Endothelial cell of umbilical vein (primary cell): ENCODE data around the gene RNF144B. TPM values are rescaled to one million over a fixed set of nuclear protein-coding genes. Genes with fewer than 3 reads are reported as not detected.

Source experiments
- BruUV-seq: library from RNA; stranded (reverse); fragments of 400-500 nt; replicated peaks from 2 replicates; lab custom pipeline; 2021; lab: Mats Ljungman, UMichigan
- CTCF ChIA-PET: fragments of 300-600, 350-600 bp; sonication (Branson Sonifier 250); formaldehyde crosslinking; loops from one replicate; lab custom pipeline; 2021; ENCODE audit warnings: antibody characterized with exemption, inconsistent platforms; lab: Charles Lee
- POLR2A ChIA-PET: fragments of 300-600, 350-600 bp; sonication (Branson Sonifier 250); formaldehyde crosslinking; loops from one replicate; lab custom pipeline; 2021; ENCODE audit warnings: antibody characterized with exemption, inconsistent platforms; lab: Charles Lee
- DNase-seq: peaks from one replicate; pipeline ENCODE4 v3.0.0-alpha.2; 2011; ENCODE audit warnings: low read depth, low spot score
- FAIRE-seq: peaks from 2 replicates; lab custom pipeline; 2011; peaks lifted over from hg19 to GRCh38; lab: Jason Lieb, UNC
- H2AFZ ChIP-seq: 2 replicates; pipeline ENCODE4 v1.6.0; 2012; ENCODE audit warnings: low read depth, low read length, control low read depth, inconsistent platforms
- H3K27ac ChIP-seq: 2 replicates; pipeline ENCODE4 v1.5.1; 2011; ENCODE audit warnings: low read depth, mild to moderate bottlenecking, control low read depth, low read length, moderate library complexity; ENCODE audit not compliant: insufficient read depth
- H3K27me3 ChIP-seq, 2 experiments: 2 replicates each; pipeline versions ENCODE4 v1.6.0 to v1.6.1; 2011; ENCODE audit warnings: low read length in 2 of 2, mixed read lengths in 1 of 2; ENCODE audit not compliant: control insufficient read depth in 2 of 2, insufficient read depth in 2 of 2
- H3K36me3 ChIP-seq, 2 experiments: 2 replicates in 1 of 2; 3 replicates in 1 of 2; pipeline ENCODE4 v1.5.1; 2011; ENCODE audit warnings: low read length in 2 of 2, mild to moderate bottlenecking in 1 of 2, moderate library complexity in 1 of 2; ENCODE audit not compliant: control insufficient read depth in 2 of 2, insufficient read depth in 2 of 2; ENCODE audit errors: extremely low read depth in 1 of 2
- H3K4me1 ChIP-seq: 3 replicates; pipeline ENCODE4 v1.5.1; 2011; ENCODE audit warnings: mild to moderate bottlenecking, low read length; ENCODE audit not compliant: control insufficient read depth, insufficient read depth; ENCODE audit errors: extremely low read depth
- H3K4me2 ChIP-seq: 2 replicates; pipeline ENCODE4 v1.6.1; 2011; ENCODE audit warnings: low read length, control low read depth, mixed read lengths; ENCODE audit not compliant: insufficient read depth
- H3K4me3 ChIP-seq, 3 experiments: fragments of 200-600 bp in 1 of 3; sonication (generic), shearing (Covaris generic) in 1 of 3; replicated peaks in 1 of 3; 2 replicates each; pipeline ENCODE4 v1.5.1; 2011 to 2016; ENCODE audit warnings: control low read depth in 3 of 3, low read length in 3 of 3, mild to moderate bottlenecking in 2 of 3, inconsistent platforms in 1 of 3, low read depth in 1 of 3, moderate library complexity in 1 of 3; ENCODE audit not compliant: insufficient read depth in 1 of 3
- H3K79me2 ChIP-seq: 2 replicates; pipeline ENCODE4 v1.6.0; 2012; ENCODE audit warnings: low read length, inconsistent platforms; ENCODE audit not compliant: control insufficient read depth, insufficient read depth
- H3K9ac ChIP-seq: replicated peaks from 2 replicates; pipeline ENCODE3; 2011; ENCODE audit warnings: low read length, control low read depth; ENCODE audit not compliant: insufficient read depth; ENCODE audit errors: extremely low read depth
- H3K9me1 ChIP-seq: replicated peaks from 3 replicates; pipeline ENCODE4 v1.6.0; 2011; ENCODE audit warnings: mild to moderate bottlenecking, low read length; ENCODE audit not compliant: control insufficient read depth, insufficient read depth; ENCODE audit errors: extremely low read depth
- H3K9me3 ChIP-seq: replicated peaks from 2 replicates; pipeline ENCODE4 v1.5.1; 2012; ENCODE audit warnings: low read length, inconsistent platforms; ENCODE audit not compliant: control insufficient read depth, insufficient read depth
- H4K20me1 ChIP-seq: replicated peaks from 2 replicates; pipeline ENCODE3; 2011; ENCODE audit warnings: mild to moderate bottlenecking, low read length; ENCODE audit not compliant: control insufficient read depth, insufficient read depth; ENCODE audit errors: extremely low read depth
- EZH2 ChIP-seq: IDR thresholded peaks from 2 replicates; pipeline ENCODE4 v1.6.1; 2012; ENCODE audit warnings: borderline replicate concordance, low read depth, mild to moderate bottlenecking, moderate library complexity, low read length, inconsistent platforms; ENCODE audit not compliant: severe bottlenecking
- FOS ChIP-seq: IDR thresholded peaks from 2 replicates; pipeline ENCODE4 v1.6.1; 2011; ENCODE audit warnings: mild to moderate bottlenecking, low read length, moderate library complexity, borderline replicate concordance; ENCODE audit not compliant: insufficient read depth
- GATA2 ChIP-seq: IDR thresholded peaks from 2 replicates; pipeline ENCODE4 v1.7.0; 2011; ENCODE audit warnings: low read depth, mild to moderate bottlenecking, moderate library complexity, mixed read lengths, low read length; ENCODE audit not compliant: insufficient read length, insufficient read depth
- JUN ChIP-seq: IDR thresholded peaks from 2 replicates; pipeline ENCODE4 v1.6.1; 2011; ENCODE audit warnings: borderline replicate concordance, low read depth; ENCODE audit not compliant: insufficient read length, insufficient read depth
- MYC ChIP-seq: IDR thresholded peaks from one replicate; pipeline ENCODE4 v1.6.1; 2011; ENCODE audit warnings: mild to moderate bottlenecking, low read depth, low read length
- POLR2A ChIP-seq: IDR thresholded peaks from 2 replicates; pipeline ENCODE4 v1.6.1; 2012; ENCODE audit warnings: low read depth, mild to moderate bottlenecking, control low read depth, low read length
- POLR2AphosphoS5 ChIP-seq: IDR thresholded peaks from 2 replicates; pipeline ENCODE4 v1.6.1; 2012; ENCODE audit warnings: low read depth, mild to moderate bottlenecking, control low read depth, low read length, moderate library complexity; ENCODE audit not compliant: insufficient read depth
- dilution Hi-C: fragments of 300-500 bp; cut with MboI; formaldehyde crosslinking; loops from one replicate; pipeline ENCODE4 v1.15.0; 2019; ENCODE audit warnings: low sequenced_read_pairs; ENCODE audit not compliant: extremely low pct_ligation_motif_present
- intact Hi-C: fragments of 100-400 bp; cut with micrococcal nuclease; formaldehyde crosslinking; loops from one replicate; pipeline ENCODE4 v1.10.0; 2022
- polyA plus RNA-seq, 4 experiments: library from polyadenylated mRNA; depleted of rRNA in 3 of 4; stranded (reverse) in 3 of 4; unstranded in 1 of 4; fragments of >200 nt; gene quantifications; 2 replicates each; pipeline versions ENCODE4 v1.2.1 to v1.2.3, GENCODE V29; 2011 to 2012; ENCODE audit warnings: missing spikeins in 1 of 4
- total RNA-seq: library from RNA; stranded (reverse); gene quantifications from 2 replicates; pipeline ENCODE4 v1.2.3, GENCODE V29; 2021
- TF ChIP-seq, protein P1 (sequence below): IDR thresholded peaks from 2 replicates; pipeline ENCODE4 v1.6.1; 2011; ENCODE audit not compliant: insufficient read depth, insufficient read length
- TF ChIP-seq, protein P2 (sequence below), 2 donors: IDR thresholded peaks; 1 replicate in 1 of 2; 2 replicates in 1 of 2; pipeline ENCODE4 v1.5.1; 2011; ENCODE audit warnings: low read length in 2 of 2, mild to moderate bottlenecking in 2 of 2, moderate library complexity in 2 of 2, control low read depth in 1 of 2, inconsistent platforms in 1 of 2, low read depth in 1 of 2; ENCODE audit not compliant: insufficient read depth in 1 of 2; ENCODE audit errors: extremely low read depth in 1 of 2

RNF144B gene
- total and polyA plus RNA-seq, 2 donors (not counting 3 experiments of a cell fraction or from before 2014, with no cell fraction given) = 18.1 to 97.3 TPM

DNA sequence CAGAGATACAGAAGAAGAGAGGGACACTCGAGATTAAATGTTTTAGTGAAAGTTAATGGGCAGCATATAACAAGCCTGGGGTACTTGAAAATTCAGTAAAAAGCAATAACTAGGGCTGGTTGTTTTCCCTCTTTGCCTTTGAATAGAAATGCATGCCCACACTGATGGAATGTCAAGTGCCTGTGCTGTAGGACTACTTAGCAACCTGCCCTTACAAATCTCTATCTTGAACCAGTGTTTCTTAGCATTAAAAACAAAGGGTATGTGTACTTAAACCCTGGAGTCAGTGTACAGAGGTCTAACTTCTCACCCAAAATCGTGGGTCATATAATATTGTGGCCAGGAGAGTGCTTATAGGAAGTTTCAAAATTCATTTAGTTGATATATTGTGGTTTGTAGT is 37.1 kb downstream of the RNF144B start:
- peaks cover 76% of the 10 kb centered on the region for H3K79me2 ChIP-seq
- intact Hi-C loops = no loop called here
- no peak overlapping the region for H2AFZ ChIP-seq

More for the DNA sequence above, 37.1 kb downstream of the RNF144B start:
- TF ChIP-seq, protein P1, sequence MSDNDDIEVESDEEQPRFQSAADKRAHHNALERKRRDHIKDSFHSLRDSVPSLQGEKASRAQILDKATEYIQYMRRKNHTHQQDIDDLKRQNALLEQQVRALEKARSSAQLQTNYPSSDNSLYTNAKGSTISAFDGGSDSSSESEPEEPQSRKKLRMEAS = no peak
- TF ChIP-seq POLR2A (no peak), EZH2 (no peak), MYC (no peak), POLR2AphosphoS5 (no peak), GATA2 (no peak), FOS (no peak), JUN (no peak)
- TF ChIP-seq, protein P2, sequence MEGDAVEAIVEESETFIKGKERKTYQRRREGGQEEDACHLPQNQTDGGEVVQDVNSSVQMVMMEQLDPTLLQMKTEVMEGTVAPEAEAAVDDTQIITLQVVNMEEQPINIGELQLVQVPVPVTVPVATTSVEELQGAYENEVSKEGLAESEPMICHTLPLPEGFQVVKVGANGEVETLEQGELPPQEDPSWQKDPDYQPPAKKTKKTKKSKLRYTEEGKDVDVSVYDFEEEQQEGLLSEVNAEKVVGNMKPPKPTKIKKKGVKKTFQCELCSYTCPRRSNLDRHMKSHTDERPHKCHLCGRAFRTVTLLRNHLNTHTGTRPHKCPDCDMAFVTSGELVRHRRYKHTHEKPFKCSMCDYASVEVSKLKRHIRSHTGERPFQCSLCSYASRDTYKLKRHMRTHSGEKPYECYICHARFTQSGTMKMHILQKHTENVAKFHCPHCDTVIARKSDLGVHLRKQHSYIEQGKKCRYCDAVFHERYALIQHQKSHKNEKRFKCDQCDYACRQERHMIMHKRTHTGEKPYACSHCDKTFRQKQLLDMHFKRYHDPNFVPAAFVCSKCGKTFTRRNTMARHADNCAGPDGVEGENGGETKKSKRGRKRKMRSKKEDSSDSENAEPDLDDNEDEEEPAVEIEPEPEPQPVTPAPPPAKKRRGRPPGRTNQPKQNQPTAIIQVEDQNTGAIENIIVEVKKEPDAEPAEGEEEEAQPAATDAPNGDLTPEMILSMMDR (IDR thresholded peaks at IDR 0.05; ENCODE audit: extremely low read depth in 1 of 2, insufficient read depth in 1 of 2, low read depth in 1 of 2, low read length in 2 of 2) = no peak
- no TSS peak for BruUV-seq
- DNase-seq = no peak
- ChIA-PET CTCF (no interaction called here), POLR2A (no interaction called here)
- no peaks in the 10 kb centered on the region for H3K9me1 ChIP-seq
- no peak for FAIRE-seq
- H4K20me1 ChIP-seq = peaks cover 5% of the 10 kb centered on the region
- no peak overlapping the region for H3K27ac ChIP-seq
- no peak overlapping the region for H3K9ac ChIP-seq
- H3K36me3 ChIP-seq = peaks cover 7 to 10% of the 10 kb centered on the region in 2 experiments
- no peak overlapping the region for H3K4me3 ChIP-seq
- H3K4me2 ChIP-seq = no peak overlapping the region
- H3K27me3 ChIP-seq = no peaks in the 10 kb centered on the region
- dilution Hi-C loops = no loop called here
- H3K9me3 ChIP-seq = no peaks in the 10 kb centered on the region
- H3K4me1 ChIP-seq = peaks cover 4% of the 10 kb centered on the region
